ENCODE measurements around the gene TBX10. TPM values are rescaled to one million over a fixed set of nuclear protein-coding genes. Genes with fewer than 3 reads are reported as not detected.

The TBX10 gene
- total RNA-seq, 1 experiment from 2014 or later, result not detected

- H3K4me1 ChIP-seq (ENCODE audit: control insufficient read depth, insufficient read depth, low read length), result peaks cover 4% of the 10 kb centered on the region; the same call in 1 of the 2 replicates
- intact Hi-C loops (cut with micrococcal nuclease; ENCODE audit: unreplicated experiment), result no loop called here
- POLR2A ChIA-PET, result no interaction called here
These were observed 12.6 kb upstream of the TBX10 start for GRCh38 chr11:67651976-67652781.

More at GRCh38 chr11:67651976-67652781, 12.6 kb upstream of the TBX10 start:
- CTCF ChIA-PET, result interaction anchor here (0.6 to 1.5 kb wide), 3 partner anchors 19 to 23 kb away, joined by 3 to 13 read pairs (median 3); partner anchors contain the start of gene NUDT8
- Histone ChIP-seq H3K9me3 (ENCODE audit: control insufficient read depth, insufficient read depth, low read depth, low read length) (no peaks in the 10 kb centered on the region), H3K4me3 (ENCODE audit: low read depth in 2 of 2, low read length in 2 of 2) (no peak overlapping the region), H3K27me3 (ENCODE audit: control insufficient read depth, insufficient read depth, low read length) (0 out of 2 replicates have a peak, but pooled peaks cover 2% of the 10 kb centered on the region), H3K27ac (ENCODE audit: low read length) (no peak overlapping the region), H3K36me3 (ENCODE audit: control insufficient read depth, insufficient read depth, low read length) (no peaks in the 10 kb centered on the region)
- in situ Hi-C loops (cut with HindIII; ENCODE audit: low pct_unique_long_range_greater_than_20kb, low sequenced_read_pairs), result no loop called here
- DNase-seq (ENCODE audit: low read depth, low spot score) (no peak), ATAC-seq (no peak)
- TF ChIP-seq, protein P1, sequence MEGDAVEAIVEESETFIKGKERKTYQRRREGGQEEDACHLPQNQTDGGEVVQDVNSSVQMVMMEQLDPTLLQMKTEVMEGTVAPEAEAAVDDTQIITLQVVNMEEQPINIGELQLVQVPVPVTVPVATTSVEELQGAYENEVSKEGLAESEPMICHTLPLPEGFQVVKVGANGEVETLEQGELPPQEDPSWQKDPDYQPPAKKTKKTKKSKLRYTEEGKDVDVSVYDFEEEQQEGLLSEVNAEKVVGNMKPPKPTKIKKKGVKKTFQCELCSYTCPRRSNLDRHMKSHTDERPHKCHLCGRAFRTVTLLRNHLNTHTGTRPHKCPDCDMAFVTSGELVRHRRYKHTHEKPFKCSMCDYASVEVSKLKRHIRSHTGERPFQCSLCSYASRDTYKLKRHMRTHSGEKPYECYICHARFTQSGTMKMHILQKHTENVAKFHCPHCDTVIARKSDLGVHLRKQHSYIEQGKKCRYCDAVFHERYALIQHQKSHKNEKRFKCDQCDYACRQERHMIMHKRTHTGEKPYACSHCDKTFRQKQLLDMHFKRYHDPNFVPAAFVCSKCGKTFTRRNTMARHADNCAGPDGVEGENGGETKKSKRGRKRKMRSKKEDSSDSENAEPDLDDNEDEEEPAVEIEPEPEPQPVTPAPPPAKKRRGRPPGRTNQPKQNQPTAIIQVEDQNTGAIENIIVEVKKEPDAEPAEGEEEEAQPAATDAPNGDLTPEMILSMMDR (IDR thresholded peaks at IDR 0.05), result no peak
- TF ChIP-seq SIN3A (IDR thresholded peaks at IDR 0.05; ENCODE audit: borderline replicate concordance, insufficient read depth, low read depth, low read length), result no peak
- TF ChIP-seq POLR2AphosphoS5 (IDR thresholded peaks at IDR 0.05; ENCODE audit: low read depth, low read length), result no peak
- TF ChIP-seq TCF7L2 (IDR thresholded peaks at IDR 0.05; ENCODE audit: low read depth, low read length), result no peak
- no peak for TF ChIP-seq REST (IDR thresholded peaks at IDR 0.05; ENCODE audit: insufficient read depth in 1 of 2, low read depth in 2 of 2, low read length in 1 of 2)
- BruUV-seq (replicated peaks), result no TSS peak
